ENCODE data around the gene ZNF208.
"Not testable (repeated sequence)": the region's sequence is repeated elsewhere in the genome, so short reads cannot be mapped to it uniquely, and the experiment has no call there.

The ZNF208 gene

DNA sequence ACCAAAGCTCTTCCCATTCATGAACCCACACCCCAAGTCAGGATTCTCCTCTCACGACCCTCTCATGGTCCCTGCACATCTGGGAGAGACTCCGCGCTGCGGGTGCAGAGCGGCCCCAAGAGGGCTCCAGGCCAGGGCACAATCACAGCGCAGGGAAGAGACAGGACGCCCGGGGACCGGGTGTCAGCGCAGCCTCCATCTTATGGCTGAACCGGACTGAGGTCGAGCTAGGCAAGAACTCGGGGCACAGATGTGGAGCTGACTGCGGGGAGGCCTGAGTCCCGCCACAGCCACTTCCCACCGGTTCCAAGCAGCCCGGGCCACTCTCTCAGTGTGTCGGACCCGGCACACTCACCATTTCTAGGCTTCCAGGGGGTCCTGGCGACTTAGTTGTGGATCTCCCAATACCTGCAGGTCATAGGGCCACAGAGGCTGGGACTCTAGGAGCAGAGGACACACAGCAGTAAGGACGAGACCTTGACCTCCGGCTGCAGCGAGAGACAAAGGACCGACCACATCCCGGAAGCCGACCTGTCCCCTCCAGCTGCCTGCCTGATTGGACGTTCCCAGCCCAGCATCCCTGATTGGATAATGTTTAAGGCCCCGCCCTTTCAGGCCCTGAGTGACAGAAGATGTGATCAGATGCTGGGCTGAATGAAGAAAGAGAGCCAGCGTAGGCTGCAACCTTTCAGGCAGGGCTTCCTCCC, at the start of gene ZNF208:
ZNF208 (minus strand) TSS at position 507 of the 707 bp plus-strand sequence; CDS start at position 358, 149 bp downstream.
- not testable (repeated sequence) for DNase-seq (ENCODE audit: low spot score)

DNA sequence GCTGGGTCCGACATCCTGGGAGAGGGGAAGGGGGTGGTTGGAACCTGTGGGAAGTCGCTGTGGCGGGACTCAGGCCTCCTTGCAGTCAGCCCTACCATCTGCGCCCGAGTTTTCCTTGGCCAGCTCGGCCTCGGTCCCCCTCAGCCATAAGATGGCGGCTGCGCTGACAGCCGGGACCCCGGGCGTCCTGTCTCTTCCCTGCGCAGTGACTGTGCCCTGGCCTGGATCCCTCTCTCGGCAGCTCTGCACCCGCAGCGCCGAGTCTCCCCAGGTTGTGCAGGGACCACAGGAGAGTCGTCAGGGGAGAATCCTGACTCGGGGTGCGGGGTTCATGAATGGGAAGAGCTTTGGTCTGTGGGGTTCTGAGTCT, 41.9 kb upstream of the ZNF208 start:
- FAIRE-seq (no peak), DNase-seq (ENCODE audit: low spot score) (no peak)

More for the DNA sequence above, at the start of gene ZNF208:
- FAIRE-seq = not testable (repeated sequence)

- not testable (repeated sequence) for DNase-seq (ENCODE audit: low spot score)
These were observed 30.4 kb upstream of the ZNF208 start for GRCh38 chr19:22041151-22041550.

DNA sequence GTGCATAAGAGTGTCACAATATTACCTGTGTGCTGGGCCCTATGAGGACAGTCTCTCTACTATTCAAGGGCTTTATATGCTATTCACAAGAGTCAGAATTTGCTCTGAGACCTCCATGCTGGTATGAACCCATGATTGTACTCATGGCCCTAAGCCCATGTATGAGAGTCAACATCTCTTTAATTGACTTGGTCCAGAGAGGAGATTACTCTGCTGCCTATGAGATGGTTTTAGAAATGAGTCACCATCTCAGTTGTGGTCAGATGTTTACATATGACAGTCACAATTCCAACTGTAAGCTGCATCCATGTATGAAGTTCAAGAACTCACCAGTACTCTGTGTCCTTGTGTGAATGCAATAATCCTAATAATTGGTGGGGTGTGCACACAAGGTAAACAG, 19.9 kb upstream of the ZNF208 start:
- FAIRE-seq = no peak
- no peak for DNase-seq (ENCODE audit: low spot score)

More at GRCh38 chr19:22041151-22041550, 30.4 kb upstream of the ZNF208 start:
- not testable (repeated sequence) for FAIRE-seq

DNA sequence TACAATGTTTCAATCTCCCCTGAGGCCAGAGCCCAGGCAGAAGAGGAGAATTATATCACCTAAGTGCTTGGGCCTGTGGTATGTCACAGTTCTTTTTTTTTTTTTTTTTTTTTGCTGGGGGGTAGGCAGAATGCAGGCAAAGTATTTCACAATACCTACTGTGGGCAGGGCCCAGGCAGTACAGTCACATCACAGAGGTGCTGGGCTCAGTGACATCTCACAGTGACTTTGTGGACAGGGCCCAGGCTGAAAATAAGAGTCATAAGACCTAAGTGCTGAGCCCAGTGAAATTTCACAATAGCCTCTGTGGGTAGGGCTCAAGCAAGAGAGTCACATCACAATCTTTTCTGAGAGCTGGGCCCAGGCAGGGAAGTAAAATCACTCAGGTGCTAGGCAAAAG, 15.9 kb upstream of the ZNF208 start:
- FAIRE-seq = no peak
- DNase-seq (ENCODE audit: low spot score) = no peak

- DNase-seq (ENCODE audit: low spot score); FAIRE-seq: not testable (repeated sequence)
These were observed 14.8 kb upstream of the ZNF208 start for GRCh38 chr19:22025539-22025938.

- no peak for DNase-seq (ENCODE audit: low spot score)
- FAIRE-seq = no peak
These were observed 40.3 kb downstream of the ZNF208 start for GRCh38 chr19:21970466-21970865.

DNA sequence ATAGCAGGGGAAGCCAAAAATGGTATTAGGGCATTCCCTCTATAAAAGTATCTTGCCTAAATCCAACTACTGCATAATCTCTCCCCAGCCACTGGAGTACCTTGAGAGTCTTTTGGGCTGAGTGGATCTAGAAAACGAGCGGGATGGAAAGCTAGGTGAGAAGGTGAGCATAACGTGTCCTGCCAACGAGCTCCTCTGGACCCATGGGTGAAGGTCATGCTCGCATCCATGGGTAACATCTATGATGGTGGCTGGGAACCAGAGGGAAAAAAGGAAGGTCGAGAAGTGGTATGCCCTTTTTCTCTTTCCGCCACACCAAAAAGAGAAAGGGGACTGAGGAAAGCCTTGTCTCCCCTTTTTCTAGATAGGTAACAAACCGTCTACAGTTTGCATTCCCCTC, 63.0 kb downstream of the ZNF208 start:
- FAIRE-seq (no peak), DNase-seq (ENCODE audit: low spot score) (no peak)

GRCh38 chr19:21940684-21941083, 70.1 kb downstream of the ZNF208 start:
- DNase-seq (ENCODE audit: low spot score) (no peak), FAIRE-seq (no peak)

GRCh38 chr19:21934593-21934992, 76.2 kb downstream of the ZNF208 start:
- FAIRE-seq = no peak
- DNase-seq (ENCODE audit: low spot score) = no peak

DNA sequence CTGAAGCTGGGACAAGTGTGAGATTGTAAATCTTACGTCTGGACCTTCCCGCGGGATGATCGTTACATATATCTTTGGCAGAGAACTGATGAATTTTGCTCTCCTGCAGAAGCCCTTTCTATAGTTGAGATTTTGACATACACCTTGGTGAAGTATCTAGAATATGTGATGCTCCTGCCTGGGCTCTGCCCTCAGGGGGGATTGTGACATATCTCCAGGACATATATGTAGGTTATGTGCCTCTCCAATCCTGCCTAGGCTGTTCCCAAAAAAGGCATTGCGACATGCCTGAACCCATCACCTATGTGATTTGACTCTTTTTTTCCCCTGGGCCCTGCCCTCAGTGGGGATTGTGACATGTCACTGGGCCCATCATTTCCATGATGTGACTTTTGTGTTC, 76.6 kb downstream of the ZNF208 start:
- DNase-seq (ENCODE audit: low spot score) = no peak
- FAIRE-seq = no peak

GRCh38 chr19:21922276-21922675, 88.5 kb downstream of the ZNF208 start:
- FAIRE-seq (no peak), DNase-seq (ENCODE audit: low spot score) (no peak)

GRCh38 chr19:21921691-21922180, 89.0 kb downstream of the ZNF208 start:
- FAIRE-seq (no peak), DNase-seq (ENCODE audit: low spot score) (no peak)

GRCh38 chr19:21915411-21915810, 95.3 kb downstream of the ZNF208 start:
- no peak for FAIRE-seq
- no peak for DNase-seq (ENCODE audit: low spot score)

- no peak for DNase-seq (ENCODE audit: low spot score)
- FAIRE-seq = no peak
These were observed 98.1 kb downstream of the ZNF208 start for GRCh38 chr19:21912654-21913053.

- no peak for DNase-seq (ENCODE audit: low spot score)
- FAIRE-seq = no peak
These were observed 100.4 kb downstream of the ZNF208 start for GRCh38 chr19:21910318-21910717.

DNA sequence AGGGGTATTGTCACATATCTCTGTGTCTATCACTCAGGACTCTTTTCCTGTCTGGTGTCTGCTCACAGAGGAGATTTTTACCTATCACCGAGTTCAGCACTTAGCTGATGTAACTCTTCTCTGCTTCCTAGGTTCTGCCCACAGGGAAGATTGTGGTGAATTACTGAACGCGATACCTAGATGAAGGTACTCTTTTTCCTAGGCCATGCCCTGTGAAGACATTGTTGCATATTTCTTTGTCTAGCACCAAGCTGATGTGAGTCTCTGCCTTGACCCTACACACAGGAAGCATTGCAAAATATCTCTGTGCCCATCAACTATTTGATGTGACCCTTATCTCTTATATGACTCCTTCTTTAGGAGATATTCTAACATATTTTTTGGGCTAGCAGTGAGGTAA, 102.7 kb downstream of the ZNF208 start:
- no peak for DNase-seq (ENCODE audit: low spot score)
- no peak for FAIRE-seq

DNA sequence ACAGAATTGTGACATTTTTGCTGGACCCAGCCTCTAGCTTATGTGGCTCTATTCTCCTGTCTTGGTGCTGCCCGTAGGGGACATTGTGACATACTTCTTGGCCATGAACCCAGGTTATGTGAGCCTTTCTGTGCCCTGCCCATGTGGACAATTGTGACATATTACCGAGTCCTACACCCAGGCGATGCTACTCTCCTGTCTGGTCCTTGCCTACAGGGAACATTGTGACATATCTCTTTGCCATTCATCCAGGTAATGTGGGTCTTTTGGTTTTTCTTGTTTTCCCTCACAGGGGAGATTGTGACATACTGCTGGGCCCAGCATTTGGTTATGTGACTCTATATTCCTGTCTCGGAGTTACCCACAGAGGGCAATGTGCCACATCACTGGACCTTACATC, 103.2 kb downstream of the ZNF208 start:
- FAIRE-seq (no peak), DNase-seq (ENCODE audit: low spot score) (no peak)

GRCh38 chr19:21902571-21902970, 108.2 kb downstream of the ZNF208 start:
- no peak for DNase-seq (ENCODE audit: low spot score)
- no peak for FAIRE-seq

- DNase-seq (ENCODE audit: low spot score) = no peak
- FAIRE-seq = no peak
These were observed 108.9 kb downstream of the ZNF208 start for GRCh38 chr19:21901861-21902260.

GRCh38 chr19:21900401-21900800, 110.3 kb downstream of the ZNF208 start:
- DNase-seq (ENCODE audit: low spot score) (no peak), FAIRE-seq (no peak)

DNA sequence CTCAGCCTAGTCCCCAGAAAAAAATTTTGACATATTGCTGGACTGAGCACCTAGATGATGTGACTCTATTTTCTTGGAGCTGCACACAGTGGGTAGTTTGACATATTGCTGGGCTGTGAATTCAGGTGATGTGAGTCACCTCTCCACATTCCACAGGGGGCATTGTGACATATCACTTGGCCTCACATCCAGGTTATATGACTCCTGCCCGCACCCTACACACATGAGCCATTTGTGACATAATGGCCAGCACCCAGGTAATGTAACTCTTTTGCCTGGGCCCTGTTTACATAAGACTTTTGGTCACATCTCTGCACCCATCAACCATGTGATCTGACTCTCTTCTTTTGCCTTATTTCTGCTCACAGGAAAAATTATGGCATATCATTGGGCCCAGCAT, 119.7 kb downstream of the ZNF208 start:
- FAIRE-seq (no peak), DNase-seq (ENCODE audit: low spot score) (no peak)

- not testable (repeated sequence) for DNase-seq (ENCODE audit: low spot score); FAIRE-seq
These were observed 120.7 kb downstream of the ZNF208 start for GRCh38 chr19:21890017-21890416.

Measured in RCC 7860 (cell line).